Kidney capillary endothelial cell (primary cell): ENCODE data around the gene PCDHB1.
A peak's percentile ranks its signal among the peaks of the same experiment; 100 is the strongest.

Experiments
- DNase-seq: peaks from one replicate; pipeline ENCODE4 v3.0.0-alpha.2; 2018; ENCODE audit warnings: low spot score

Gene PCDHB1

GRCh38 chr5:141050622-141051520 lies at the start of gene PCDHB1:
Gene PCDHB1, plus strand, starts transcription at chr5:141051374. Its CDS starts 97 bp downstream, at chr5:141051471.
- DNase-seq = no peak

- no peak for DNase-seq
Observed at GRCh38 chr5:141001446-141001843, 49.7 kb upstream of the PCDHB1 start.

- no peak for DNase-seq
Observed at GRCh38 chr5:141001844-141002604, 49.1 kb upstream of the PCDHB1 start.

- no peak for DNase-seq
Observed at GRCh38 chr5:141002605-141002965, 48.6 kb upstream of the PCDHB1 start.

- no peak for DNase-seq
Observed at GRCh38 chr5:141003031-141003430, 48.1 kb upstream of the PCDHB1 start.

- no peak for DNase-seq
Observed at GRCh38 chr5:141003791-141004611, 47.2 kb upstream of the PCDHB1 start.

- DNase-seq = no peak
Observed at GRCh38 chr5:141007791-141008190, 43.4 kb upstream of the PCDHB1 start.

GRCh38 chr5:141010047-141010793 lies 41.0 kb upstream of the PCDHB1 start:
- no peak for DNase-seq

- no peak for DNase-seq
Observed at GRCh38 chr5:141017943-141018342, 33.2 kb upstream of the PCDHB1 start.

- no peak for DNase-seq
Observed at GRCh38 chr5:141022384-141022783, 28.8 kb upstream of the PCDHB1 start.

- no peak for DNase-seq
Observed at GRCh38 chr5:141031006-141031405, 20.2 kb upstream of the PCDHB1 start.

GRCh38 chr5:141032626-141033025 lies 18.5 kb upstream of the PCDHB1 start:
- DNase-seq = no peak

GRCh38 chr5:141039061-141039460 lies 12.1 kb upstream of the PCDHB1 start:
- DNase-seq = no peak

GRCh38 chr5:141039517-141039916 lies 11.7 kb upstream of the PCDHB1 start:
- no peak for DNase-seq

- no peak for DNase-seq
Observed at GRCh38 chr5:141040093-141040770, 10.9 kb upstream of the PCDHB1 start.

- DNase-seq = peak; percentile 55
Observed at GRCh38 chr5:141040771-141041426, 10.3 kb upstream of the PCDHB1 start.

GRCh38 chr5:141041427-141041785 lies 9.8 kb upstream of the PCDHB1 start:
- no peak for DNase-seq

- DNase-seq = no peak
Observed at GRCh38 chr5:141042555-141042954, 8.6 kb upstream of the PCDHB1 start.

GRCh38 chr5:141051521-141051866 lies 320 bp downstream of the PCDHB1 start:
- DNase-seq = no peak

GRCh38 chr5:141077826-141078225 lies 26.7 kb downstream of the PCDHB1 start:
- DNase-seq = no peak

GRCh38 chr5:141082228-141082627 lies 31.1 kb downstream of the PCDHB1 start:
- no peak for DNase-seq
